Measurements from ENCODE around the gene OMD. TPM values are rescaled to one million over a fixed set of nuclear protein-coding genes. Genes with fewer than 3 reads are reported as not detected.

Gene OMD
- total RNA-seq, 1 experiment from 2014 or later = not detected

- no peak overlapping the region for H3K9ac ChIP-seq (ENCODE audit: low read length)
- H3K9me3 ChIP-seq (ENCODE audit: control insufficient read depth in 1 of 2, insufficient read depth in 1 of 2, low read depth in 1 of 2, low read length in 2 of 2) = no peaks in the 10 kb centered on the region
- H3K9me2 ChIP-seq (ENCODE audit: insufficient read depth) = no peaks in the 10 kb centered on the region
- H3K27ac ChIP-seq (ENCODE audit: low read depth, low read length) = no peak overlapping the region
- H3K4me1 ChIP-seq (ENCODE audit: control insufficient read depth in 1 of 2, insufficient read depth in 2 of 2, low read length in 2 of 2) = peaks cover 0 to 5% of the 10 kb centered on the region in 2 experiments; a peak in 1 of 4 replicates
- BruUV-seq (replicated peaks) = no TSS peak
- ChIA-PET POLR2A (no interaction called here), CTCF (no interaction called here), RAD21 (ENCODE audit: low non-redundant PET in 1 of 2, low total read pairs in 2 of 2, uncharacterized antibody in 2 of 2, unreplicated experiment in 2 of 2) (no interaction called here)
- no peak for TF ChIP-seq FOSL1 (IDR thresholded peaks at IDR 0.05; ENCODE audit: low read depth)
- TF ChIP-seq EGR1 (IDR thresholded peaks at IDR 0.05; ENCODE audit: low read depth) = no peak
- TF ChIP-seq, protein P1, sequence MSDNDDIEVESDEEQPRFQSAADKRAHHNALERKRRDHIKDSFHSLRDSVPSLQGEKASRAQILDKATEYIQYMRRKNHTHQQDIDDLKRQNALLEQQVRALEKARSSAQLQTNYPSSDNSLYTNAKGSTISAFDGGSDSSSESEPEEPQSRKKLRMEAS (IDR thresholded peaks at IDR 0.05) = no peak
- no peak for TF ChIP-seq TCF7L2 (IDR thresholded peaks at IDR 0.05; ENCODE audit: borderline replicate concordance, extremely low read depth, insufficient read depth, insufficient read length)
- no peak for TF ChIP-seq SRF (IDR thresholded peaks at IDR 0.05; ENCODE audit: low read depth)
- TF ChIP-seq EZH2phosphoT487 (IDR thresholded peaks at IDR 0.05; ENCODE audit: borderline replicate concordance) = no peak
- TF ChIP-seq YY1 (IDR thresholded peaks at IDR 0.05; ENCODE audit: extremely low read depth, insufficient replicate concordance, low read depth, low read length) = no peak
- TF ChIP-seq, protein P2, sequence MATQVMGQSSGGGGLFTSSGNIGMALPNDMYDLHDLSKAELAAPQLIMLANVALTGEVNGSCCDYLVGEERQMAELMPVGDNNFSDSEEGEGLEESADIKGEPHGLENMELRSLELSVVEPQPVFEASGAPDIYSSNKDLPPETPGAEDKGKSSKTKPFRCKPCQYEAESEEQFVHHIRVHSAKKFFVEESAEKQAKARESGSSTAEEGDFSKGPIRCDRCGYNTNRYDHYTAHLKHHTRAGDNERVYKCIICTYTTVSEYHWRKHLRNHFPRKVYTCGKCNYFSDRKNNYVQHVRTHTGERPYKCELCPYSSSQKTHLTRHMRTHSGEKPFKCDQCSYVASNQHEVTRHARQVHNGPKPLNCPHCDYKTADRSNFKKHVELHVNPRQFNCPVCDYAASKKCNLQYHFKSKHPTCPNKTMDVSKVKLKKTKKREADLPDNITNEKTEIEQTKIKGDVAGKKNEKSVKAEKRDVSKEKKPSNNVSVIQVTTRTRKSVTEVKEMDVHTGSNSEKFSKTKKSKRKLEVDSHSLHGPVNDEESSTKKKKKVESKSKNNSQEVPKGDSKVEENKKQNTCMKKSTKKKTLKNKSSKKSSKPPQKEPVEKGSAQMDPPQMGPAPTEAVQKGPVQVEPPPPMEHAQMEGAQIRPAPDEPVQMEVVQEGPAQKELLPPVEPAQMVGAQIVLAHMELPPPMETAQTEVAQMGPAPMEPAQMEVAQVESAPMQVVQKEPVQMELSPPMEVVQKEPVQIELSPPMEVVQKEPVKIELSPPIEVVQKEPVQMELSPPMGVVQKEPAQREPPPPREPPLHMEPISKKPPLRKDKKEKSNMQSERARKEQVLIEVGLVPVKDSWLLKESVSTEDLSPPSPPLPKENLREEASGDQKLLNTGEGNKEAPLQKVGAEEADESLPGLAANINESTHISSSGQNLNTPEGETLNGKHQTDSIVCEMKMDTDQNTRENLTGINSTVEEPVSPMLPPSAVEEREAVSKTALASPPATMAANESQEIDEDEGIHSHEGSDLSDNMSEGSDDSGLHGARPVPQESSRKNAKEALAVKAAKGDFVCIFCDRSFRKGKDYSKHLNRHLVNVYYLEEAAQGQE (IDR thresholded peaks at IDR 0.05; ENCODE audit: low read depth) = no peak
- no peak for TF ChIP-seq EZH2 (IDR thresholded peaks at IDR 0.05)
- no peak for TF ChIP-seq RAD21 (IDR thresholded peaks at IDR 0.05; ENCODE audit: low read depth)
- no peak for TF ChIP-seq JUND (IDR thresholded peaks at IDR 0.05)
- no peak for TF ChIP-seq ZBTB33 (IDR thresholded peaks at IDR 0.05; ENCODE audit: extremely low read depth, insufficient replicate concordance, low read length)
- TF ChIP-seq SIN3A (IDR thresholded peaks at IDR 0.05; ENCODE audit: low read depth) = no peak
- no peak overlapping the region for H3K4me2 ChIP-seq (ENCODE audit: low read length)
- H4K20me1 ChIP-seq (ENCODE audit: insufficient read depth) = no peaks in the 10 kb centered on the region
- no peak overlapping the region for H3K4me3 ChIP-seq (replicated peaks in 1 of 2; ENCODE audit: low read depth in 1 of 2, low read length in 2 of 2)
- H3K27me3 ChIP-seq (ENCODE audit: insufficient read depth, low read length) = no peaks in the 10 kb centered on the region
- no peaks in the 10 kb centered on the region for H3K36me3 ChIP-seq (ENCODE audit: control insufficient read depth in 1 of 2, insufficient read depth in 2 of 2, low read length in 2 of 2)
- H2AFZ ChIP-seq (ENCODE audit: low read depth, low read length, poor library complexity, severe bottlenecking) = no peak overlapping the region
- DNase-seq (ENCODE audit: low read depth, low spot score) = no peak
- no peaks in the 10 kb centered on the region for H3K79me2 ChIP-seq (ENCODE audit: insufficient read depth, low read length)
- intact Hi-C loops (cut with micrococcal nuclease) = no loop called here
- no peak for ATAC-seq
Observed at GRCh38 chr9:92385001-92385400, 39.3 kb downstream of the OMD start.
